ENCODE measurements around the gene GPBAR1. TPM values are rescaled to one million over a fixed set of nuclear protein-coding genes. Genes with fewer than 3 reads are reported as not detected.

GPBAR1 gene
- total and polyA plus RNA-seq, 2 of the 8 experiments (the other 6 are each of a cell fraction or from before 2014, with no cell fraction given) = 0.32 to 0.59 TPM

DNA sequence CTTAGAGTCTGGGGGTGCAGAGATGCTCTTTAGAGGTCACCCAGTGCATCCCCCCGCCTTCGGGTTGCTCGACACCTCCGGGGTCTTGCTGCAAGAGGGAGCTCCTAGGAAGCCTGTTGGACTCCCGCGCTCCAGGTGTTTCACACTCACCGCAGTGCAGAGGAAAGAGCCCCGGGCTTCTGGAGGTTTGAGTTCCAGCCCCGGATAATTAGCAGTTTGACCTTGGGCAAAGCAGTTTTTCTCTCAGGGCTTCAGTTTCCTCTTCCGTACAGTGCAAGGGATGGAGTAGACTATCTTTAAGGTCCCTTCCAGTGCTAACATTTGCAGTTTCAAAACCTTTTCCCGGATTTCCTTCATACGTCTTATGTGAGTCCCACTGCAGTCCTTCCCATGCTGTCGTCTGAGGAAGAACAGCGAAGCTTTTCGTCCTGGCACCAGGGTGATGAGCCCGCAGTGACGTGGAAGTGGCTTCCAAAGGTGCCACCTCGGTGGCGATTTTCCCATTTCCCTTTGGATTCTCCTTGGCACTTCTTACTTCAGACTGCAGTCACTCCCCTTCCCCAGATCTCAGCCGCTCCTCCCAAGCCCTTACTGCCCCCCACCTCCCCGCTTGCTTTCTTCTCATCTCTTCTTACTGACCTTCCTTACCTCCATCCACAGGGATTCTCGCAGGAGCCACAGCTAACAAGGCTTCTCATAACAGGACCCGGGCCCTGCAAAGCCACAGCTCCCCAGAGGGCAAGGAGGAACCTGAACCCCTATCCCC is 10.1 kb downstream of the GPBAR1 start:
- TF ChIP-seq GABPA (IDR thresholded peaks at IDR 0.05; ENCODE audit: borderline replicate concordance, insufficient read depth, low read length) = no peak
- TF ChIP-seq KDM4A (IDR thresholded peaks at IDR 0.05; ENCODE audit: low read depth, low read length, severe bottlenecking) = peak; percentile 12
- Histone ChIP-seq H3K27me3 (replicated peaks in 1 of 4; ENCODE audit: control insufficient read depth in 3 of 4, extremely low read depth in 1 of 4, insufficient read depth in 3 of 4, low read length in 3 of 4) (no peaks in the 10 kb centered on the region), H3K9me3 (ENCODE audit: insufficient read depth in 2 of 2, low read depth in 1 of 2, low read length in 1 of 2) (no peaks in the 10 kb centered on the region), H3K23ac (ENCODE audit: insufficient read length) (no peak overlapping the region), H3K79me2 (ENCODE audit: control insufficient read depth in 1 of 2, insufficient read depth in 2 of 2, low read length in 2 of 2) (peaks cover 0 to 10% of the 10 kb centered on the region in 2 experiments; a peak in 2 of 4 replicates), H2BK20ac (ENCODE audit: low read length) (no peak overlapping the region), H2BK12ac (ENCODE audit: low read depth, low read length) (no peak overlapping the region), H3K27ac (ENCODE audit: low read depth, low read length) (peak overlapping the region; percentile 12; the same call in 1 of the 2 replicates), H3K4me2 (ENCODE audit: insufficient read depth in 1 of 2, low read depth in 2 of 2, low read length in 2 of 2) (peak overlapping the region; percentile 84 to 95), H3K4me1 (replicated peaks in 1 of 4; ENCODE audit: control insufficient read depth in 3 of 4, insufficient read depth in 4 of 4, low read length in 3 of 4) (peaks cover 0 to 7% (median 4%) of the 10 kb centered on the region in 4 experiments; a peak in 4 of 7 replicates), H4K5ac (ENCODE audit: insufficient read length, low read depth, low read length) (no peak overlapping the region), H2BK5ac (ENCODE audit: low read depth, low read length) (no peak overlapping the region), H3K9ac (replicated peaks in 1 of 4; ENCODE audit: extremely low read depth in 1 of 4, low read depth in 3 of 4, low read length in 3 of 4) (peak overlapping the region in 3 of 4 experiments; percentile 67 to 86 (median 67); a peak in 6 of 7 replicates), H3K4me3 (ENCODE audit: extremely low read depth in 1 of 4, insufficient read depth in 2 of 4, low read depth in 3 of 4, low read length in 4 of 4) (peak overlapping the region; percentile 89 to 95 (median 92)), H2AK5ac (ENCODE audit: low read depth, low read length) (no peak overlapping the region), H3K4ac (replicated peaks; ENCODE audit: insufficient read length, low read depth, low read length) (no peak overlapping the region), H3K23me2 (ENCODE audit: low read depth, low read length) (peaks cover 10% of the 10 kb centered on the region), H2BK120ac (replicated peaks; ENCODE audit: low read depth, low read length) (no peak overlapping the region), H3K14ac (ENCODE audit: insufficient read length) (no peak overlapping the region), H3K79me1 (ENCODE audit: low read depth, low read length) (peaks cover 8% of the 10 kb centered on the region; the same call in 1 of the 2 replicates), H2BK15ac (ENCODE audit: low read length) (no peak overlapping the region), H2AFZ (ENCODE audit: low read length) (0 out of 2 replicates have a peak overlapping the region, but pooled peaks have one; percentile 48), H4K8ac (ENCODE audit: extremely low read depth, insufficient read depth, low read length) (no peak overlapping the region), H3K36me3 (ENCODE audit: control insufficient read depth in 2 of 4, insufficient read depth in 4 of 4, low read length in 3 of 4) (peaks cover 10 to 41% (median 18%) of the 10 kb centered on the region in 4 experiments; a peak in 6 of 8 replicates), H4K91ac (replicated peaks; ENCODE audit: insufficient read length, low read length) (no peak overlapping the region), H3K56ac (replicated peaks; ENCODE audit: insufficient read length, low read depth, low read length) (peak overlapping the region; percentile 19), H3K18ac (ENCODE audit: extremely low read depth, low read length) (no peak overlapping the region; the same call in 1 of the 2 replicates), H4K20me1 (replicated peaks in 1 of 2; ENCODE audit: control insufficient read depth in 1 of 2, insufficient read depth in 2 of 2, low read length in 2 of 2) (peaks cover 0 to 10% of the 10 kb centered on the region in 2 experiments)
- POLR2A ChIA-PET (ENCODE audit: partially characterized antibody) = interaction anchor here (0.9 to 2.8 kb wide), 14 partner anchors 10 to 133 kb away, joined by 3 to 29 read pairs (median 5); partner anchors contain the start of gene GPBAR1
- 13% methylated on average over 23 of the region's 23 CpGs; no CpG with 5 or more reads in 1 of the 2 experiments for WGBS, 2 experiments (ENCODE audit: extremely low coverage in 1 of 2, insufficient coverage in 1 of 2, insufficient read length in 1 of 2, insufficient replicate concordance in 2 of 2, low coverage in 1 of 2, low lambda C conversion rate in 2 of 2, missing lambda C conversion rate in 1 of 2)
- FAIRE-seq = no peak
- CTCF ChIA-PET (ENCODE audit: partially characterized antibody) = interaction anchor here (0.8 to 8.2 kb wide), 19 partner anchors 10 to 416 kb away, joined by 3 to 131 read pairs (median 5); partner anchors contain the start of genes CATIP, GPBAR1 and TMBIM1
- DNase-seq (ENCODE audit: low read depth in 1 of 2, low spot score in 2 of 2) = no peak
